Non-pigmented ciliary epithelial cell (primary cell): Measurements from ENCODE around the gene CD244.

Source experiments
- DNase-seq: peaks from one replicate; pipeline ENCODE4 v3.0.0-alpha.2; 2010; ENCODE audit warnings: low read depth

Gene CD244

GRCh38 chr1:160781186-160781766 is 81.4 kb downstream of the CD244 start:
- no peak for DNase-seq

- DNase-seq = no peak
Observed at GRCh38 chr1:160780398-160780755, 82.3 kb downstream of the CD244 start.
